Stimulated activated CD8-positive, alpha-beta memory T cell treated with anti-CD3 and anti-CD28 coated beads, Interleukin-4, amount 100 ng/mL, for 4 hours (primary cell): ENCODE data around the gene SEC14L2.
"Not testable (repeated sequence)": the region's sequence is repeated elsewhere in the genome, so short reads cannot be mapped to it uniquely, and the experiment has no call there.

ENCODE experiments used
- DNase-seq, 2 donors: peaks; one replicate each; pipeline ENCODE4 v3.0.0-alpha.2; 2020; ENCODE audit warnings: low read depth in 2 of 2, low spot score in 1 of 2

The SEC14L2 gene

GRCh38 chr22:30426388-30427353 lies 29.9 kb downstream of the SEC14L2 start:
- DNase-seq = peak; percentile 75 to 76

DNA sequence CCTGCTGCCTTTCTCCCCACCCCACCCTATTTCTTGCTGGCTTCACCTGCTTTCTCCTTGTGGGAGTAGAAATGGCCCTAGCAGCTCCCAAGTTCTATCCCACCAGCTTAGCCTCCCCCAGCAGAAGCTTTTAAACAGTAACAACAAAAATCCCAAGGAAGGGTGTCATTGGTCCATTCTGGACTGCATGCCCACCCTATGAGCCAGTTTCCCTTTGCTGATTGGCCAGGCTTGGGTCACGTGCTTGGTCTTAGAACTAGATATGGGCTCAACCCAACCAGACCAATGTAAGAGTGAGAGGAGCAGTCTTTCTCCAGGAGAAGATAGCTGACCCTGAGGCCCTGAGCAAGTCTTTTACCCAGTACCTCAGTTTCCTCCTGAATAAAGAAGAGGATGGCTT lies 31.1 kb downstream of the SEC14L2 start:
- no peak for DNase-seq

GRCh38 chr22:30429887-30430286 lies 33.1 kb downstream of the SEC14L2 start:
- no peak for DNase-seq

DNA sequence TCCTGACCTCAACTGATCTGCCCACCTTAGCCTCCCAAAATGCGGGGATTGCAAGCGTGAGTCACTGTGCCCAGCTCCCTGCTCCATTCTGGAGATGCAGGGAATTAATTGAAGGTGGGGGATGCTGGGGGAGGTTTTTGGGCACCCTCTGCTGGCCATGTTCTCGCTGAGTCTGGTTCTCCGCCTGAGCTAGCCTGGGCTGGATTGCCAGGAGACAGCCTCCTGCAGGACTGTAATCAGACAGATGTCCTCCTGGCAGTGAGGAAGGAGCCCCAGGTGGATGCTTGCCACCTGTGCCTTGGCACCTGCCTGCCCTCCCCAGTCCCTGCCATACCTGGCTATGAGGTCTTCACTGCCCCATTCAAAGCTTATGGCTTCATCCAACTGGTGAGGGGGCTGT lies 34.1 kb downstream of the SEC14L2 start:
- DNase-seq = no peak

GRCh38 chr22:30432096-30432495 lies 35.3 kb downstream of the SEC14L2 start:
- no peak for DNase-seq

DNA sequence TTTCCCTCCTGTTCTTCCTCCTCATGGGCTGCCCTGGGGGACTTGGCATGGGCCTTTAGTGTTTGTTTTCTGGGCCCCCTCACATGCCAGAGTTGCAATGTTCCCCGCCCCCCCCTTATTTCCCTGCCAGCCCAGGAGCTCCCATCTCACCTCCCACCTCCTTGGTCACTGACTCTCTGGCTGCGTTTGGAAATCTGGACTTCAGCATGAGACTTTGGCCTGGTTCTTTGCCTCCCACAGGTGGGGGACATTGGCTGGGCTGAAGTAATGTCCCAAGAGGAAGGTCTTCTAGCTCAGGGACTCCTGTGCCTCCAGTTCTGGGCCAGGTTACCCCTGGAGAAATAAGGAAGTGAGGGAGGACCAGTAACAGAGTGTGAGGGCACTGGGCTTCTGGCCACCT lies 35.7 kb downstream of the SEC14L2 start:
- no peak for DNase-seq

- no peak for DNase-seq
Measured at GRCh38 chr22:30433227-30433626, 36.4 kb downstream of the SEC14L2 start.

GRCh38 chr22:30433773-30434172 lies 37.0 kb downstream of the SEC14L2 start:
- DNase-seq = no peak

DNA sequence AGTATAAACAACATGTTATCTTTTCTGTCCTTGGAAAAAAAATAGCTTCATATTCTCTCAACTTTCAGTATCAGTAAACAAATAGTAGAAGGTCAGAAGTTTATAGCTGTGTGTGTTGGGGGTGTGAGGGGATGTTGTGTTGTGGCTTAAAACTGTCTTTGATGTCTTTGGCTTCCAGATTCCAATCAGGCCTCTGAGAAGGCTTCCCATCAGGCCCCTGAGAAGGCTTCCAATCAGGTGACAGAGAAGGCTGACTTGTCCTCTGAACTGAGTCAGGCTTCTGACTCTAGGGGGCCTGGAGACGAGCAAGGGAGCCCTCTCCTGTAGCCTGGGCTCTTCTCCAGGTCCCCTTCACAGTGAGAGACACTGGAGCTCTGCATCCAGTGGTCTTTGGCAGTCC lies 38.0 kb downstream of the SEC14L2 start:
- DNase-seq = no peak

- DNase-seq = peak in 1 of 2 donors; percentile 67
Measured at GRCh38 chr22:30435674-30436126, 38.9 kb downstream of the SEC14L2 start.

GRCh38 chr22:30436196-30436595 lies 39.4 kb downstream of the SEC14L2 start:
- DNase-seq = no peak

- no peak for DNase-seq
Measured at GRCh38 chr22:30438559-30438958, 41.7 kb downstream of the SEC14L2 start.

GRCh38 chr22:30439226-30439625 lies 42.4 kb downstream of the SEC14L2 start:
- no peak for DNase-seq

GRCh38 chr22:30439836-30440235 lies 43.0 kb downstream of the SEC14L2 start:
- no peak for DNase-seq

DNA sequence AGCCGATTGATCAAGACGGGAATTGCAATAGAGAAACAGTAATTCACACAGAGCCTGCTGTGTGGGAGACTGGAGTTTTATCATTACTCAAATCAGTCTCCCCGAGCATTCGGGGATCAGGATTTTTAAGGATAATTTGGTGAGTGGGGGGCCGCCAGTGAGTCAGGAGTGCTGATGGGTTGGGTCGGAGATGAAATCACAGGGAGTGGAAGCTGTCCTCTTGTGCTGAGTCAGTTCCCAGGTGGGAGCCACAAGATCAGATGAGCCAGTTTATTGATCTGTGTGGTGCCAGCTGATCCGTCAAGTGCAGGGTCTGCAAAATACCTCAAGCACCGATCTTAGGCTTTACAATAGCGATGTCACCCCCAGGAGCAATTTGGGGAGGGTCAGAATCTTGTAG lies 44.3 kb downstream of the SEC14L2 start:
- no peak for DNase-seq

GRCh38 chr22:30444632-30445437 lies 48.0 kb downstream of the SEC14L2 start:
- DNase-seq = no peak

DNA sequence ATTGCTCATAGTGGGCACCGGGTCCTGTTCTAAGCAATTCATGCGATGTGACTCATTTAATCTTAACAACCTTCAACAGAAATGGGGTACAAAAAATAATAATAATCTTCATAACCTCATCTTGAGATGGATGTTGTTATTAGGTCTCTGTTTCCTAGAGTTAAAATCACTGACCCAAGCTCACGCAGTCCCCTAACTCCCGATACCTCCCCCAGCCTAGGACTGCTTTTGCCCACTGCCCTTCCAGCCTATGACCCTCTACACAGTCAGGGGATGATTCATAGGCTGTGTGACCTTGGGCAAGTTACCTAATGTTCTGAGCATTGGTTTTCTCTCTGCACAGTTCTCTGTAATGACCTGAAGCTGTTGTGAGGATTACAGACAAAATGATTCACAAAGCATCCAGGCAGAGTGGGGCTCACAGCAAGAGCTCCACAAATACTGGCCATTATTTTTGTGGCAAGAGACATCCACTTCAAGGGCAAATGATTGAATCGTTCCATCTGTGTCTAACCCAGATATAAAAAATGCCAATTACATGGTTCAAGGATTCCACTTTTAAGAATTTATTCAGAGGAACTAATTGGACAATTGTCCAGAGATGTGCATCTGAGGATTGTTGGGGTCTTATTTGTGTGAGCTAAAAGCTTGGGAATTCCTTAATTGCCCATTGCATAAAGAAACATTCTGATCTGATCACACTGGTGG lies 48.8 kb downstream of the SEC14L2 start:
- DNase-seq = no peak

DNA sequence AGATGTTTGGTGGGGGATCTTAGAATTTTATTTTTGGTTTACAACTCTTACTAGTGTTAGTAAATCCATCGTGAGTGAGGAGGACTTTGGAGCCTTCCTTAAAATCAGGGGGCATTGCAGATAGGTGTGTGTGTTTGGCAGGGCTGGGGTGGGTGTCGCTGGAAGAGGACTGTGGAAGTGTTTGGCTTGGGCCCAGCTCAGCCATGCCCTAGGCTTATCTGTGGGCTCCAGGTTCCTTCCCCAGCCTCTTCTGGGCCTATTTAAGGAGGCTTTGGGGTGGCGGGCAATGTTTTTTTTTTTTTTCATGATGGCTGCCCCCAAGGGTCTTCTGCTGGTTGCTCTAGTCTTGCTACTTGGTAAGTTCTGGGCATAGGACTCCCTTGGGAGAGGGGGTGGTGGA lies 50.8 kb downstream of the SEC14L2 start:
- DNase-seq = no peak

GRCh38 chr22:30451488-30451887 lies 54.7 kb downstream of the SEC14L2 start:
- DNase-seq = not testable (repeated sequence)

DNA sequence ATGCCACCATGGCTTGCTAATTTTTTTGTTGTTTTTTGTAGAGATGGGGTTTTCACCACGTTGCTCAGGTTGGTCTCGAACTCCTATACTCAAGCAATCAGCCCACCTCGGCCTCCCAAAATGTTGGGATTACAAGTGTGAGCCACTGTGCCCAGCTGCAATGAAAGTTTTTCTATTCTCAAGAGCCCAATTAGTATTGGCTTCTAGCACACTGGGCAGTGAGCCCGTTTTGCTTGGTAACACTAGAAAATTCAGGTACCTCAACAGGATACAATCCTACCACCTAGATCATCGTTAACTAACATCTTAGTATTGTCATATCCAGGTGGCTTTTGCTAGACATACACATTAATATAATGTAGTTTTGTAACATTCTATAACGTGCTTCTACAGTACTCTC lies 56.0 kb downstream of the SEC14L2 start:
- DNase-seq = no peak

- no peak for DNase-seq
Measured at GRCh38 chr22:30453731-30454510, 57.1 kb downstream of the SEC14L2 start.
